Subcutaneous abdominal adipose tissue (tissue), 5 donors: ENCODE results near the gene TLX1.

Experiments used
- H3K27ac ChIP-seq: one replicate; pipeline ENCODE4 v1.7.0; 2013; ENCODE audit warnings: low read depth, mild to moderate bottlenecking, inconsistent platforms, low read length, moderate library complexity
- H3K27me3 ChIP-seq, 5 donors: one replicate each; pipeline ENCODE4 v1.7.0; 2013; ENCODE audit warnings: low read length in 5 of 5, inconsistent platforms in 1 of 5; ENCODE audit not compliant: control insufficient read depth in 5 of 5, insufficient read depth in 4 of 5
- H3K36me3 ChIP-seq, 5 donors: one replicate each; pipeline ENCODE4 v1.7.0; 2013; ENCODE audit warnings: low read length in 5 of 5; ENCODE audit not compliant: control insufficient read depth in 5 of 5, insufficient read depth in 5 of 5
- H3K4me1 ChIP-seq, 5 donors: one replicate each; pipeline ENCODE4 v1.7.0; 2013; ENCODE audit warnings: low read length in 5 of 5, mild to moderate bottlenecking in 3 of 5, moderate library complexity in 1 of 5; ENCODE audit not compliant: control insufficient read depth in 5 of 5, insufficient read depth in 5 of 5
- H3K4me3 ChIP-seq, 5 donors: one replicate each; pipeline ENCODE4 v1.7.0; 2013; ENCODE audit warnings: low read length in 5 of 5, low read depth in 1 of 5
- H3K9ac ChIP-seq, 5 donors: one replicate each; pipeline ENCODE4 v1.7.0; 2013; ENCODE audit warnings: low read length in 5 of 5, mild to moderate bottlenecking in 4 of 5, moderate library complexity in 3 of 5
- H3K9me3 ChIP-seq, 5 donors: one replicate each; pipeline ENCODE4 v1.7.0; 2013; ENCODE audit warnings: low read length in 5 of 5; ENCODE audit not compliant: control insufficient read depth in 5 of 5
- donor health status: healthy.
- donor health status: healthy.
- donor health status: healthy.
- donor health status: healthy.
- donor health status: healthy.

The TLX1 gene

GRCh38 chr10:101130984-101131961 lies at the start of gene TLX1:
Gene TLX1 (plus strand): TSS chr10:101131300. CDS start chr10:101131542, 242 bp downstream.
- no peaks in the 10 kb centered on the region for H3K9me3 ChIP-seq
- H3K36me3 ChIP-seq: no peaks in the 10 kb centered on the region
- H3K4me1 ChIP-seq: peaks cover 0 to 44% (median 34%) of the 10 kb centered on the region in 5 donors
- peak within 1 kb of the TSS in 3 of 5 donors; percentile 19 to 47 (median 44) for H3K4me3 ChIP-seq
- peaks cover 63 to 92% (median 80%) of the 10 kb centered on the region in 5 donors for H3K27me3 ChIP-seq
- H3K9ac ChIP-seq: no peak within 1 kb of the TSS
- no peak within 1 kb of the TSS for H3K27ac ChIP-seq

- H3K27ac ChIP-seq: no peak overlapping the region
- no peaks in the 10 kb centered on the region for H3K36me3 ChIP-seq
- peaks cover 28 to 61% (median 51%) of the 10 kb centered on the region in 5 donors for H3K27me3 ChIP-seq
- H3K9ac ChIP-seq: no peak overlapping the region
- no peak overlapping the region for H3K4me3 ChIP-seq
- no peaks in the 10 kb centered on the region for H3K4me1 ChIP-seq
- H3K9me3 ChIP-seq: no peaks in the 10 kb centered on the region
Measured at GRCh38 chr10:101085846-101086245, 45.3 kb upstream of the TLX1 start.

- H3K27me3 ChIP-seq: peaks cover 30 to 63% (median 54%) of the 10 kb centered on the region in 5 donors
- no peak overlapping the region for H3K9ac ChIP-seq
- H3K27ac ChIP-seq: no peak overlapping the region
- no peak overlapping the region for H3K4me3 ChIP-seq
- H3K4me1 ChIP-seq: no peaks in the 10 kb centered on the region
- H3K9me3 ChIP-seq: no peaks in the 10 kb centered on the region
- no peaks in the 10 kb centered on the region for H3K36me3 ChIP-seq
Measured at GRCh38 chr10:101087376-101087775, 43.7 kb upstream of the TLX1 start.

- Histone ChIP-seq H3K4me3 (no peak overlapping the region), H3K9me3 (no peaks in the 10 kb centered on the region), H3K4me1 (no peaks in the 10 kb centered on the region), H3K9ac (no peak overlapping the region), H3K36me3 (no peaks in the 10 kb centered on the region), H3K27me3 (peaks cover 24 to 63% (median 57%) of the 10 kb centered on the region in 5 donors), H3K27ac (no peak overlapping the region)
Measured at GRCh38 chr10:101087965-101088364, 43.1 kb upstream of the TLX1 start.

- Histone ChIP-seq H3K4me3 (no peak overlapping the region), H3K4me1 (no peaks in the 10 kb centered on the region), H3K9ac (no peak overlapping the region), H3K27ac (no peak overlapping the region), H3K36me3 (no peaks in the 10 kb centered on the region), H3K9me3 (no peaks in the 10 kb centered on the region), H3K27me3 (peaks cover 31 to 77% (median 62%) of the 10 kb centered on the region in 5 donors)
Measured at GRCh38 chr10:101089520-101090299, 41.4 kb upstream of the TLX1 start.

- Histone ChIP-seq H3K36me3 (no peaks in the 10 kb centered on the region), H3K4me1 (no peaks in the 10 kb centered on the region), H3K4me3 (no peak overlapping the region), H3K27ac (no peak overlapping the region), H3K27me3 (peaks cover 31 to 79% (median 66%) of the 10 kb centered on the region in 5 donors), H3K9ac (no peak overlapping the region), H3K9me3 (no peaks in the 10 kb centered on the region)
Measured at GRCh38 chr10:101090597-101090996, 40.5 kb upstream of the TLX1 start.

- no peaks in the 10 kb centered on the region for H3K36me3 ChIP-seq
- H3K9me3 ChIP-seq: no peaks in the 10 kb centered on the region
- peaks cover 34 to 89% (median 65%) of the 10 kb centered on the region in 5 donors for H3K27me3 ChIP-seq
- no peak overlapping the region for H3K4me3 ChIP-seq
- H3K4me1 ChIP-seq: no peaks in the 10 kb centered on the region
- H3K27ac ChIP-seq: no peak overlapping the region
- H3K9ac ChIP-seq: no peak overlapping the region
Measured at GRCh38 chr10:101091546-101092290, 39.4 kb upstream of the TLX1 start.

GRCh38 chr10:101092881-101093354 lies 38.2 kb upstream of the TLX1 start:
- Histone ChIP-seq H3K9me3 (no peaks in the 10 kb centered on the region), H3K36me3 (no peaks in the 10 kb centered on the region), H3K27ac (no peak overlapping the region), H3K9ac (no peak overlapping the region), H3K27me3 (peaks cover 33 to 89% (median 59%) of the 10 kb centered on the region in 5 donors), H3K4me1 (no peaks in the 10 kb centered on the region), H3K4me3 (no peak overlapping the region)

- no peak overlapping the region for H3K27ac ChIP-seq
- no peaks in the 10 kb centered on the region for H3K4me1 ChIP-seq
- no peaks in the 10 kb centered on the region for H3K36me3 ChIP-seq
- no peaks in the 10 kb centered on the region for H3K9me3 ChIP-seq
- peaks cover 23 to 83% (median 50%) of the 10 kb centered on the region in 5 donors for H3K27me3 ChIP-seq
- H3K9ac ChIP-seq: no peak overlapping the region
- H3K4me3 ChIP-seq: no peak overlapping the region
Measured at GRCh38 chr10:101094121-101094879, 36.8 kb upstream of the TLX1 start.
